Adipose tissue (tissue), 3 donors: ENCODE data around the gene TEKT4. TPM values are rescaled to one million over a fixed set of nuclear protein-coding genes. Genes with fewer than 3 reads are reported as not detected.
"Not testable (repeated sequence)": the region's sequence is repeated elsewhere in the genome, so short reads cannot be mapped to it uniquely, and the experiment has no call there.

Experiments used
- H3K27ac ChIP-seq: one replicate; pipeline ENCODE4 v1.5.1; 2013; ENCODE audit warnings: low read depth, low read length
- WGBS, 3 donors: extraction: QIAGEN DNeasy Blood & Tissue Kit; methylation state at CpG; one replicate each; pipeline ENCODE4 v1.1.7; 2013; 5-methylcytosine and 5-hydroxymethylcytosine counted together
- polyA plus RNA-seq, 3 donors: library from polyadenylated mRNA; stranded (reverse); fragments of 200-250 nt; gene quantifications; one replicate each; pipeline ENCODE4 v1.2.3, GENCODE V29; 2013
- donor health status: healthy with polysubstance abuse.
- donor health status: Bipolar disorder and iron deficiency.
- donor health status: healthy.

The TEKT4 gene
- not detected for polyA plus RNA-seq

DNA sequence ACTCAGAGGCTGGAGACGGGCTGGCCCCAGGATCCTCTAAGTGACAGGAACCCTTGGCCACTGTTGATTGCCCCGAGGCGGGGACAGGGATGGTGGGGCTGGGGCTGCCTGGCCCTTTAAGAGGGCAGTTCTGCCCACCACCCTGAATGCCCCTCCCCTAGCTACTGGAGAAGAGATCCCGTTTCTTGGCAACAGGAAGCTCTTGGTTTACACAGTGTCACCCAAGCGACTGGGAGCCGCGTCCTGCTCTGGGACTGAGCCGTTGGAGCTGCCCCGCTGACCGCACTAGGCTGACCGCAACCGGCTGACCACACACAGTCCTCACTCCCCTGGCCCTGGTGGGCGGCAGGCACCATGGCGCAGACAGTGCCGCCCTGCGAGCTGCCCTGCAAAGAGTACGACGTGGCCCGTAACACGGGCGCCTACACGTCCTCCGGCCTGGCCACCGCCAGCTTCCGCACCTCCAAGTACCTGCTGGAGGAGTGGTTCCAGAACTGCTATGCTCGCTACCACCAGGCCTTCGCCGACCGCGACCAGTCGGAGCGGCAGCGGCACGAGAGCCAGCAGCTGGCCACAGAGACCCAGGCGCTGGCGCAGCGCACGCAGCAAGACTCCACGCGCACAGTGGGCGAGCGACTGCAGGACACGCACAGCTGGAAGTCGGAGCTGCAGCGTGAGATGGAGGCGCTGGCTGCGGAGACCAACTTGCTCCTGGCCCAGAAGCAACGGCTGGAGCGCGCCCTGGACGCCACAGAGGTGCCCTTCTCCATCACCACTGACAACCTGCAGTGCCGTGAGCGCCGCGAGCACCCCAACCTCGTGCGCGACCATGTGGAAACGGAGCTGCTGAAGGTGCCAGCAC, at the start of gene TEKT4:
TSS of gene TEKT4 (plus strand) at position 205 of the 862 bp plus-strand sequence. CDS start at position 355, 150 bp downstream.
- 40 to 64% (median 49%) methylated on average over 59 of the region's 59 CpGs for WGBS, 3 donors
- H3K27ac ChIP-seq, result no peak within 1 kb of the TSS

GRCh38 chr2:94839224-94839623, 32.0 kb upstream of the TEKT4 start:
- 27 to 36% (median 29%) methylated on average over 2 of the region's 2 CpGs for WGBS, 3 donors
- not testable (repeated sequence) for H3K27ac ChIP-seq

GRCh38 chr2:94856856-94857255, 14.4 kb upstream of the TEKT4 start:
- H3K27ac ChIP-seq, result not testable (repeated sequence)
- 2 to 6% (median 3%) methylated on average over 32 to 34 of the region's 35 CpGs for WGBS, 3 donors

GRCh38 chr2:94857367-94858162, 13.7 kb upstream of the TEKT4 start:
- WGBS, 3 donors, result 3 to 5% (median 3%) methylated on average over 54 to 58 of the region's 58 CpGs
- not testable (repeated sequence) for H3K27ac ChIP-seq

DNA sequence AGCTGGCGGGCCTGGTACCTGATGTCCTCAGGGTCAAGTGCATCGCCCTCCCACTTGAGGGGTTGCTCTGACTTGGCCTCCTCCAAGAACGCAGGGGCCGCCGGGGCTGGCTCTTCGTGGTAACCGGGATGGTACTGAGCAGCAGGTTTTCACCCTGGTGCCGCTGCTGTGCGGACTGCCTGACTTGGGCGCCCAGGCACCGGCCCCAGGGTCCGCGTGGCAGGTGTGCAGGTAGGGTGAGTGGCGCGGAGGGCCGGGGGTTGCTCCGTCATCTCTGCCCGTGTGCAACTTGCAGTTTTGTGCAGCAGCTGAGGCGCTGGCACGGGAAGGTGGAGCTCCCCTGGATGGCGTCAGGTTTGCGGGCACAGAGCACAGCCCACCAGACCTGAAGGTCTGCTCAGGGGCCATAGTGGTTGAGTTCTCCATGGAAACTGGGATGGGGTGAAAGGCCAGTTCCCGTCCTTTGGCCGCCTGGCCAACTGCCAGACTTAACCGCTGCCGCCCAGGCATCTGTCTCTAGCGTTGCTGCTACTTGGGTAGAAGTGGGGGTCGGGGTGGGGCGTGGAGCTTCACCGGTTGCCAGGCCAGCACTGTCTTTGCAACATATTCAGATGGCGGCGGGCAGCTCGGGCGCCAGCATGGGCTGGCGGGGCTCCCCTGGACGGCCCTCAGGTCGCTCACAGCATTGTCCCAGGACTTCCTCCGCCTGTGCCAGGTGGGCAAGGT, 12.9 kb upstream of the TEKT4 start:
- H3K27ac ChIP-seq, result not testable (repeated sequence)
- WGBS, 3 donors, result 34 to 36% (median 36%) methylated on average over 34 to 38 of the region's 38 CpGs

DNA sequence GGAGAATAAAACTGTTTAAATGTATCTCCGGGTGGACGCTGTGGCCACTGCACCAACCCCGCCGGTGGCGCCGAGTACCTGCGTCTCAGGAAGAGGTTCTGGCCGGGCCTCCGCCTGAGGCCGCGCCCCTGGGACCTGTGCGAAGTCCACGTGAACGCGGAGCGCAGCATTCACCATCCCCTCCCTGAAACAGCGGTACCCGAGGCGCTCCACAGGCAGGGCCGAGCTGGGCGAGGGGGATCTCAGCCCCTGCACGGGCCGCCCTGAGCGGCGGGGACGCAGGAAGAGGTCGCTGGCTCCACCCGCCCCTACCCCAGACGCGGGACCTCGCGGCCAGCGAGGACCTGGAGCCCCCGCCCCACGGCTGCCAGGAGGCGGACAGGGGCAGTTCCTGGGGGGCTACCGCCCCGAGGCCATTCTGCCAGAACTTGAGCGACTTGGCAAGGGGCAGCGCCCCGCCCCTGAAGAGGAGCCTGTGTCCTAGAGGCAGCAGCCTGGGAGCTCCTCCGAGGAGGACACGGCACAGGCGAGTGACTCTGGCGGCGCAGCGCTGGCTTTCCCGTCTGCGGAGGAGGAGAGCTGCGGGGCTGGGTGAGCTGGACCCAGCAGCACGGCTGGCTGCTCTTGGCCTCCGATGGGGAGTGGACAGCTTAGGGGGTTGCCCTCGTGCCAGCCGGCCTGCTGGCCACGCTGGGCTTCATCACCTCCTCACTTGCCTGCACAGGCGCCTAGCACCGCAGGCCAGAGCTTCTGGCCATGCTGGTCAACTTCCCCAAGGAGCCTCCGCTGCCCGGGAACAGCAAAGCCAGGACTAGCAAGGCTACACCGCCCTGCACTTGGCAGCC, 9.7 kb upstream of the TEKT4 start:
- 4 to 5% (median 4%) methylated on average over 54 to 60 of the region's 60 CpGs for WGBS, 3 donors
- no peak overlapping the region for H3K27ac ChIP-seq

- 72 to 86% (median 83%) methylated on average over 17 of the region's 17 CpGs for WGBS, 3 donors
- H3K27ac ChIP-seq, result not testable (repeated sequence)
These were observed 8.3 kb upstream of the TEKT4 start for GRCh38 chr2:94862903-94863302.

GRCh38 chr2:94869131-94869530, 2.1 kb upstream of the TEKT4 start:
- no peak overlapping the region for H3K27ac ChIP-seq
- 89 to 97% (median 96%) methylated on average over 4 of the region's 4 CpGs for WGBS, 3 donors

DNA sequence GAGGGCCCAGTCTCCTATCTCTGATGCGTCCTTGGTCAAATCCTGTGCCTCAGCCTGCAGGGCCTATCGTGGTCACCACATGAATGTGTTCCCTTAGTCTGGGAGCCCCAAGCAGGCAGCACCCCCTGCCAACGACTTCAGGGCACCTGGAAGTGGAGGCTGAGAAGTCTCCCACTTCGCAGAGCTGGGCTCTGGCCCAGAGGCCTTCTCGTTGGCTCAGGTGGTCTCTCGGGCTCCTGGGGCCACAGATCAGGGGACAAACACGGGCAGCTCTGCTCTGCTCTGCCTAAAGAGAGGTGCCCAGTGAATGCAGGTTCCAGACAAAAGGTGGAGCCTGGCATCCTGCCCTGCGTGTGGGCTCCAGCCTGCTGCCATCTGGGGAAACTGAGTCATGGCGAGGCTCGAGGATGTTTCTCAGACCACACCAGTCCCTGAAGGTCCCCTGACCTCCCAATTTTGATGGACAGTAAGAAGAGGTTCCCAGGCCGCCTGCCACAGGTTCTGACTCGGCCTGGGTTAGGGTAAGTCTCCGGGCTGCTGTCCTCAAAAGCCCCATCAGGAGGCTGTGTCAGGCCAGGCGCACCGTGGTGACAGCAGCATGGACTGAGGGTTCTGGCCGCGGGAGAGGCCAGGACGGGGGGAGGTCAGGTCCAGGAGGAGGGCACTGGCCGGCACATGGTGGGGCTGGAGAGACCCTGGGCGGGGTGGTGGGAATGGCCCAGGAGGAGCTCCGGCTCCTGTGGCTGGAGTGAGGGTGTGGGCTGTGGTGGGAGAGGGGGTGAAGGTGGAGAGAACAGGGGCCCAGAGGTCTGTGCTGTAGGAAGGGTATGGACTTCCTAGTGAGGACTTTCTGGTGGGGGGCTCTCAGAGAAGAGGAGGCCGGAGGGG, 1.4 kb upstream of the TEKT4 start:
- WGBS, 3 donors, result 70 to 79% (median 78%) methylated on average over 21 to 22 of the region's 22 CpGs
- no peak overlapping the region for H3K27ac ChIP-seq

DNA sequence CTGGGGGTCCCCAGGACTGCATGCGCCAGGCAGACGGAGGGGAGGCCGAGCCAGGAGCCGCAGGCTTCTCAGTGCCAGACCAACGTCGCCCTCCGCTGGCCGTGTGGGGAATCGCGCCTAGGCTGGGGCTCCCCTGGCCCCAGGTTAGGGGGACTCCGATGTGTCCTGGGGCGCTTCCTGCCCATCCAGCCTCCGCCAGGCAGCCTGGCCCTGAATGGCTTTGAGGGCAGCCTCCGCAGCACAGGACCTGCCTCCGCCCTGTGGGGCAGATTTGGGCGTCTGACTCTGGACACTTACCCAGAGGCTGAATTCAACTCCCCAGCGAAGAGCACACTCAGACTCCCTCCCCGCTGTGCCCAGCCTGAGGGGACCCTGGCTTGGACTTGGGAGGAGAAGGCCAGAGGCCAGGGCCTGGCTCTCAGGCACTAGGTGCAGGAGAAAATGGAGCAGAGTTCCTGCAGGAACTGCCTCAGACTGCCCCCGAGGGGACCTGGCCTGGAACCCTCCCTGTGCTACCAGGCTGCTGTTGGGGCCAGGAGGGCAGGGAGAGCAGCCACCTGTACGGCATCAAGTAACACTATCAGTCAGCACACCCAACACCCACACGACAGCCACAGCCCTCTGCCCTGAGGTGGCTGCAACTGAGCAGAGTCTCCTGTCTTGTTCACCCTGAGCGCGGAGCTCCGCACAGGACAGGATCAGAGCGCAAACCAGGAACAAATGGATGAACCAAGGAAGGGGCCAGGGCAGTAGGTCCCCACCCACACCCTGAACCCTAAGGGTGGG, 597 bp upstream of the TEKT4 start:
- no peak overlapping the region for H3K27ac ChIP-seq
- 34 to 40% (median 36%) methylated on average over 24 to 25 of the region's 25 CpGs for WGBS, 3 donors

DNA sequence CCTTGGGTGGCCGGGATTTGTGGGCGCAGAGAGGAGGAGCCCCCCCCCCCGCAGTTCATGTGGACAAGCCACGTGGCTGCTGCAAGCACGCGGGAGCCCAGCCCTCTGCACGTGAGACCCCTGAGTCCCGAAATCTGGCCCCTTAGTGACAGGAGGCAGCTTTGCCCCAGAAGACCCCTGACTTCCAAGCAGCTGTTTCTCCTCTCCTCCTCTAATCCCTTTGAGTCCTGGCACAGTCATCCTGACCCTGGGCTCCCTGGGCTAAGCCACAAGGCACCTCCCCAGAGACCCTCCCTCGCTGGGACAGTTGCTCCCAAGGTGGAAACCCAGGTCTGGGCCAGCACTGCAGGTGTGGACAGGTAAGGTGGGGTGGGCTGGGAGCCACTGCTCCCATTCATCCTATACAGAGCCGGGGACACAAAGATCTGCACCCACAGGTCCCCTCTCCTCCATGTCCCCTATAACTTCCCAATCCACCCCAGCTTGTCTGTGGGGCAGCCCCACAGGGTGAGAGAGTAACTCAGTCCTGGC, 923 bp downstream of the TEKT4 start:
- WGBS, 3 donors, result 65 to 80% (median 73%) methylated on average over 10 of the region's 10 CpGs
- H3K27ac ChIP-seq, result no peak overlapping the region

DNA sequence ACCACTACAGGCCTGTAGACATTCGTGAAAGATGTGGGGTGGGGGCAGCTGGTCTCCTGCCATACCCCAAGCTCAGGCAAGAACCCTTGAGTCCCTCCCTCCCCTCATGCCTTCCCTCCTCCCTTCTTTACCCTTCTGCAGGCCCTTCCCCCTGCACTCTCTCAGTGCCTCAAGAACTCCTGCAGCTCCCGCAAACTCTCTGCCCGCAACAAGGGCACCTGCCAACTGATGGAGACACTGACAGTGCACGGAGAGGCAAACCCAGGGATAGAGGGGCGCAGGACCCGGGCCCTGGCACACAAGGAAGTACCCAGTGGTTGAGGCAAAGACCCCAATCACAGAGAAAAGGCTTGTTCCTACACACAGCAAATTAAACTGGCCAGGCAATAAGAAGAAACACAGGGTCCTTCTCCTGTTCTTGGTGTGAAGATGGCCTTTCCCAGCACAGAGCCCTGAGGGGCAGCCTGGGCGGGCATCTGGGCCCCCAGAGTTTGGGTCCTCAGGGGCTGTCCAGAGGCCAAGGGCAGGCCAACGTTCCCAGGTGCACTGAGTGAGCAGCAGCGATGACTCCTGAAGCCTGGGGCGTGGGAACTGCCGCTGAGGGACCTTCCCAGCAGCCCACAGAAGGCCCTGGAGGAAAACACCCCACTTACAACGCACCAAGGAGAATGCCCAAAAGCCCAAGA, 1.6 kb downstream of the TEKT4 start:
- WGBS, 3 donors, result 82 to 89% (median 83%) methylated on average over 12 of the region's 12 CpGs
- no peak overlapping the region for H3K27ac ChIP-seq

DNA sequence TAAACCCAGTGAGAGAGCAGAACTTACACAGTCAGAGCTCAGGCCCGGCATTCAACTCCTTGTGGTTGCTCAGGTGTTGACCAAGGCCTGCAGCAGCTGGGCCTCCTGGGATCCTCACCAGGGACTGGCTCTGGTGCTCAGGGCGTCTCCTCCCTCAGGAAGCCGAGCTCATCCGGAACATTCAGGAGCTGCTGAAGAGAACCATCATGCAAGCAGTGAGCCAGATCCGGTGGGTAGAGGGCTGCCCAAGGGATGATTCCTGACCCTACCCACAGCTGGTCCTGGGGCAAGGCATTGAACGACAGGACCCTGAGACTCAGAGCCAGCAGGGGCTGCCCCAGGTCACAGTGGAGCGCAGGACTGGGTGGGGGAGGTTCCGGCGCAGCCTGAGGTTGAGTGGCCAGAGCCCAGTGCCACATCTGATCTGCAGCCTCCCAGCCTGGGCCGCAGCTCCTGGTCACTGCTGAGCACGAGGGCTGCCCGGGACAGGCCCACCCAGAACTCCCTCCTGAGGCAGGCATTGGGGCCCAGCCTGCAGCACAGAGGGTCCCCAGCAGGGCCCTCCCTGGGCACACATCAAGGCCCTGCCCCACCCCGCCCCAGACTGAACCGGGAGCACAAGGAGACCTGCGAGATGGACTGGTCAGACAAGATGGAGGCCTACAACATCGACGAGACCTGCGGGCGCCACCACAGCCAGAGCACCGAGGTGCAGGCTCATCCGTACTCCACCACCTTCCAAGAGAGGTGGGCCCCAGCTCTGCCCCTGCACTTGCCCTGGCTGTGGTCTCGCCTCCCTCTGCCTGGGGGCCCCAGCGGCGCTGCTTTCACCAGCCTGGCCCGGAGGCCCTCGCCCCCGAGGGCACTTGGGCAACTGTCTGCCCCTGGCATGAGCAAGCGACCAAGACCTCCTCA, 2.4 kb downstream of the TEKT4 start:
- H3K27ac ChIP-seq, result no peak overlapping the region
- WGBS, 3 donors, result 59 to 63% (median 62%) methylated on average over 28 of the region's 28 CpGs

- WGBS, 3 donors, result 36 to 42% (median 40%) methylated on average over 45 to 53 of the region's 53 CpGs
- no peak overlapping the region for H3K27ac ChIP-seq
These were observed 3.2 kb downstream of the TEKT4 start for GRCh38 chr2:94874277-94874997.
